ENCODE measurements around the gene MAML2.

Gene MAML2

DNA sequence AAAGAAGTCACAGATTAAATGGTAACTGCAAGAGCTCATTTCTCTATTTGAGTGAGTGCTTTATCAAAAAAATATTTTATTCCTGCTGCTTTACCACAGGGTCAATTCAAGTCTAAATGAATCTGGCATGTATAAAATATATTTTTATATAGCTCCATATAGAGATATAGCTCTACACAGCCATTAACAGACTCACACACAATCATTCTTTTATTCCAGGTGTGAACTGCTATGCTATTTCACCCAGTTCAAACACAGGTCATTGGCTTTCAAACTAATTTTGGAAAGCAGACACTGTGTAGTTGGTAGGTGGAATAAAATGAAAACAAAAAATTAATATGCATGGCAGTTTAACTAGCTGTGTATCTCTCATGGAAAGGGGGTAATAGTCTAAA lies 63.1 kb downstream of the MAML2 start:
- Histone ChIP-seq H3K27ac (no peak overlapping the region), H3K9me3 (no peaks in the 10 kb centered on the region), H3K4me3 (ENCODE audit: low read depth in 1 of 2, low read length in 1 of 2) (no peak overlapping the region), H3K27me3 (no peaks in the 10 kb centered on the region), H3K36me3 (no peaks in the 10 kb centered on the region), H3K4me1 (ENCODE audit: control insufficient read depth in 1 of 2, insufficient read depth in 1 of 2, low read depth in 1 of 2, low read length in 1 of 2) (no peaks in the 10 kb centered on the region)
- TF ChIP-seq CTCF (IDR thresholded peaks at IDR 0.05) = no peak

DNA sequence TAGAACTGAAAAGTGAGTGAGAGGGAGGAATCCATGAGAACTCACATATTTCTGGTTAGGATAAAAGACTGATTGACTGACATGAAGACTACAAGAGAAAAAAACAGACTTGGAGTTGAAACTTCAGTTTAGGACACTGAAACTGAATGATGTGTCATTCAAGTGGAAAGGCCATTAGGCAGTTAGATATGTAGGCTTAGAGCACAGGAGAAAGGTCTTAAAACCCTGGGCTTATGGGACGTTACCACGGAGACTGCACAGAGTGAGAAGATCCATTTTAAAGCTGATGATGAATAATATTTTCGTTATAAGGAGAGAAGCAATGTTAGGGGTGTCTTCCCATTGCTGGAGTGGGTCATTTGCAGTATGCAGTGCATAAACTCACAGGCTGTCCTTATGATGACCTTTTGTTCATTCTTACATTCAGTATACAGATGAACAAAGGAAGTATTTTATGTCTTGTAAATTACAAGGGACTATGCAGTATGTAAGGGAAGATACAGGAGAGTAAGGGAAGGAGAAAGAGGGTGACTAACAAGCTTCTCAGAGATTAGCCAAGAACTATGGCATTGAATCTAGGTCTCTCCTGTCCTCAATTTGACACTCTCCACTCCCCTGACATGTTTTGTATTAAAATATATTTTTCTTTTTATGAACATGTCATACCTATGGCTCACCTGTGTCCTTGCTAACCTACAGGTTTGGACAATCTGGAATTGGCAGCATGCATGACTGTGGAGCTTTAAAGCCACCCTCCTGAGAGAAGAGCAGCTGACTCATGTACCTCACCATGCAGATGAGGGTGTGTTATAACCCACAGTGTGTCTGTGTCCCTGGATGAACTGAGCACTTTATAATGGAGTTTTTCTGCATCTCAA lies 63.7 kb downstream of the MAML2 start:
- Histone ChIP-seq H3K4me1 (ENCODE audit: control insufficient read depth in 1 of 2, insufficient read depth in 1 of 2, low read depth in 1 of 2, low read length in 1 of 2) (no peaks in the 10 kb centered on the region), H3K4me3 (ENCODE audit: low read depth in 1 of 2, low read length in 1 of 2) (no peak overlapping the region), H3K27ac (no peak overlapping the region), H3K9me3 (no peaks in the 10 kb centered on the region), H3K27me3 (no peaks in the 10 kb centered on the region), H3K36me3 (no peaks in the 10 kb centered on the region)
- no peak for TF ChIP-seq CTCF (IDR thresholded peaks at IDR 0.05)

DNA sequence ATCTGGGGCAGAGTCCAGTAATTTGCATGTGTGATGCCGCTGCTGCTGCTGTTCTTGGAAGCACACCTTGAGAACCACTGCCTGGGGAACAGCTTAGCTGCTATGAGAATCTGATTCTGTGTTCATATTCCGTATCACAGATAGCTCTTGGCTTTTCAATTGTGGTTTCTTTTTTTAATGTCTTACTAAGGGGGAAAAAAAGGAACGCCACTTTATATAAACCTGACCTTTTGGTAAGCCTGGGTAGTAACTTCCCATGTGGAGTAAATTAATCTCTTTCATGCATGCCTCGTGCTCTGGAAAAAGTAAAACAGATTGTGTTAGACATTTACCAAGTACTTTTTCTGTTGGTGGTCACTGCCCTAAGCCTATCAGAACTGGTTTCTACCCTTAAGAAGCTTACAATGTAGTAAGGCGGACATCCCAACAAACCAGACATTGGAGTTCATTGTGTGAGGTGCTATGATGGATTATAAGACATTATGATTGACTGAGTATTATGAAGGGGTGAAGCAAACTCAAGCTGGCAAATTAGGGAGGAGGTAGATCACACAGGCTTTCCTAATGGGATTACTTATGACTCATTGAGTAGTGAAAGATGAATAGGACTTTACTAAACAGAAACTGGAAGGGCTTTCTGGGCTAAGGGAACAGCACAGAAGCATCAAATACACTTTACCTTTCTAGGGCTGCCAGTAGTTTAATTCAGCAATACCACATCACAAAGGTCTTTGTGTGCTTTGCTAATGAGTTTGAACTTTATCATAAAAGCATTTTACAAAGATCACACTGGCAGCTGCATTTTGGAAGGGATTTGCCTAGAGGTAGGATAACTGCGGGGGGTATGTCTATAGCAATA lies 64.7 kb downstream of the MAML2 start:
- Histone ChIP-seq H3K9me3 (no peaks in the 10 kb centered on the region), H3K27ac (no peak overlapping the region), H3K36me3 (no peaks in the 10 kb centered on the region), H3K27me3 (no peaks in the 10 kb centered on the region), H3K4me1 (ENCODE audit: control insufficient read depth in 1 of 2, insufficient read depth in 1 of 2, low read depth in 1 of 2, low read length in 1 of 2) (no peaks in the 10 kb centered on the region), H3K4me3 (ENCODE audit: low read depth in 1 of 2, low read length in 1 of 2) (no peak overlapping the region)
- no peak for TF ChIP-seq CTCF (IDR thresholded peaks at IDR 0.05)

DNA sequence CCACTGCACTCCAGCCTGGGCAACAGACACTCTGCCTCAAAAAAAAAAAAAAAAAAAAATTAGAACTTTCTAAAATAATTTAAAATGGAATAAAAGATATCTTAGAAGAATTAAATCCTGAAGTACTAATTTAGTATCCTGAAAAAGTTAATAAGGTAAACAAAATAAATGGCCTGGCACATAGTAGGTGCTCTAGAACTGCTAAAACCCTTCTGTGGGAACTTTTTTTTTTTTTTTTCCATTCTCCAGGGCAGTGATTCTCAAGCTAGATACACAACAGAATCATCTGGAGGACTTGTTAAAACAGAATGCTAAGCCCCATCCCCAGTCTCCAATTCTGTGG lies 65.3 kb downstream of the MAML2 start:
- no peak overlapping the region for H3K4me3 ChIP-seq (ENCODE audit: low read depth in 1 of 2, low read length in 1 of 2)
- no peaks in the 10 kb centered on the region for H3K36me3 ChIP-seq
- H3K9me3 ChIP-seq = no peaks in the 10 kb centered on the region
- H3K27ac ChIP-seq = no peak overlapping the region
- H3K4me1 ChIP-seq (ENCODE audit: control insufficient read depth in 1 of 2, insufficient read depth in 1 of 2, low read depth in 1 of 2, low read length in 1 of 2) = no peaks in the 10 kb centered on the region
- TF ChIP-seq CTCF (IDR thresholded peaks at IDR 0.05) = no peak
- H3K27me3 ChIP-seq = no peaks in the 10 kb centered on the region

GRCh38 chr11:96276836-96277235 lies 66.2 kb downstream of the MAML2 start:
- no peak for TF ChIP-seq CTCF (IDR thresholded peaks at IDR 0.05)
- no peaks in the 10 kb centered on the region for H3K4me1 ChIP-seq (ENCODE audit: control insufficient read depth in 1 of 2, insufficient read depth in 1 of 2, low read depth in 1 of 2, low read length in 1 of 2)

More at GRCh38 chr11:96276836-96277235, 66.2 kb downstream of the MAML2 start:
- no peak overlapping the region for H3K4me3 ChIP-seq (ENCODE audit: low read depth in 1 of 2, low read length in 1 of 2)
- no peaks in the 10 kb centered on the region for H3K36me3 ChIP-seq
- no peaks in the 10 kb centered on the region for H3K9me3 ChIP-seq
- H3K27me3 ChIP-seq = no peaks in the 10 kb centered on the region
- no peak overlapping the region for H3K27ac ChIP-seq
